HK-2 (cell line): ENCODE measurements around the gene SDS.

ENCODE experiments used
- DNase-seq: peaks from one replicate; pipeline ENCODE4 v3.0.0-alpha.2; 2018; ENCODE audit not compliant: unreplicated experiment

The SDS gene

GRCh38 chr12:113403435-113404415 is at the start of gene SDS:
TSS of gene SDS (minus strand) at chr12:113403887. CDS start at chr12:113399708, 4,179 bp downstream.
- DNase-seq, result peak; percentile 28

GRCh38 chr12:113453330-113453729 is 49.6 kb upstream of the SDS start:
- no peak for DNase-seq

- DNase-seq, result no peak
Observed at GRCh38 chr12:113452458-113452857, 48.8 kb upstream of the SDS start.

- no peak for DNase-seq
Observed at GRCh38 chr12:113449839-113450238, 46.2 kb upstream of the SDS start.

- DNase-seq, result no peak
Observed at GRCh38 chr12:113449299-113449698, 45.6 kb upstream of the SDS start.

- DNase-seq, result no peak
Observed at GRCh38 chr12:113448873-113449272, 45.2 kb upstream of the SDS start.

GRCh38 chr12:113445544-113446171 is 42.0 kb upstream of the SDS start:
- DNase-seq, result no peak

GRCh38 chr12:113443030-113443539 is 39.4 kb upstream of the SDS start:
- DNase-seq, result no peak

GRCh38 chr12:113440947-113441782 is 37.5 kb upstream of the SDS start:
- no peak for DNase-seq

GRCh38 chr12:113440336-113440735 is 36.6 kb upstream of the SDS start:
- no peak for DNase-seq

- DNase-seq, result no peak
Observed at GRCh38 chr12:113439606-113440030, 35.9 kb upstream of the SDS start.

GRCh38 chr12:113439301-113439597 is 35.6 kb upstream of the SDS start:
- no peak for DNase-seq

- no peak for DNase-seq
Observed at GRCh38 chr12:113438523-113439300, 35.0 kb upstream of the SDS start.

- no peak for DNase-seq
Observed at GRCh38 chr12:113437729-113438100, 34.0 kb upstream of the SDS start.

- no peak for DNase-seq
Observed at GRCh38 chr12:113436993-113437728, 33.5 kb upstream of the SDS start.

- no peak for DNase-seq
Observed at GRCh38 chr12:113436586-113436985, 32.9 kb upstream of the SDS start.

- DNase-seq, result no peak
Observed at GRCh38 chr12:113435367-113435766, 31.7 kb upstream of the SDS start.

- no peak for DNase-seq
Observed at GRCh38 chr12:113432986-113433385, 29.3 kb upstream of the SDS start.

- DNase-seq, result no peak
Observed at GRCh38 chr12:113428482-113428881, 24.8 kb upstream of the SDS start.

- DNase-seq, result no peak
Observed at GRCh38 chr12:113427882-113428281, 24.2 kb upstream of the SDS start.
